ENCODE results near the gene SLC7A1.

DNA sequence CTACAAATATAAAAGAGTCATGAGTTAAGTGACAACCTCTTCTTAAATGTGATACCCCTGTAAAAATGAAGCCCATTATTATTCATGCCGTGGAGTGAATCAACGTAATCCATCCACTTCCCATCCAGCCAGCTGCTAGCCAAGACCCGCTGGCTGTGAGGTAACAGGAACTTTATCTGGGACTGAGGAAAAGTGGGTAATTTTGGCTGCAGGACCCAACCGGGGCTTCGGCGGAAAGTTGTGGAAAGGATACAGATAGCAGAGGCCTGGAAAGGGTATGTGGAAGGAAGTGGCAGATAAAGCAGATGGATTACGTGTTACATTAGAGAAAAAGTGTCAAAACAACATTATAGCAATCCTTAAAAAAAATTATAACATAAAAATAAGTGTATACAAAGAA lies 48.3 kb downstream of the SLC7A1 start:
- TF ChIP-seq, protein P1, sequence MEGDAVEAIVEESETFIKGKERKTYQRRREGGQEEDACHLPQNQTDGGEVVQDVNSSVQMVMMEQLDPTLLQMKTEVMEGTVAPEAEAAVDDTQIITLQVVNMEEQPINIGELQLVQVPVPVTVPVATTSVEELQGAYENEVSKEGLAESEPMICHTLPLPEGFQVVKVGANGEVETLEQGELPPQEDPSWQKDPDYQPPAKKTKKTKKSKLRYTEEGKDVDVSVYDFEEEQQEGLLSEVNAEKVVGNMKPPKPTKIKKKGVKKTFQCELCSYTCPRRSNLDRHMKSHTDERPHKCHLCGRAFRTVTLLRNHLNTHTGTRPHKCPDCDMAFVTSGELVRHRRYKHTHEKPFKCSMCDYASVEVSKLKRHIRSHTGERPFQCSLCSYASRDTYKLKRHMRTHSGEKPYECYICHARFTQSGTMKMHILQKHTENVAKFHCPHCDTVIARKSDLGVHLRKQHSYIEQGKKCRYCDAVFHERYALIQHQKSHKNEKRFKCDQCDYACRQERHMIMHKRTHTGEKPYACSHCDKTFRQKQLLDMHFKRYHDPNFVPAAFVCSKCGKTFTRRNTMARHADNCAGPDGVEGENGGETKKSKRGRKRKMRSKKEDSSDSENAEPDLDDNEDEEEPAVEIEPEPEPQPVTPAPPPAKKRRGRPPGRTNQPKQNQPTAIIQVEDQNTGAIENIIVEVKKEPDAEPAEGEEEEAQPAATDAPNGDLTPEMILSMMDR (IDR thresholded peaks at IDR 0.05) = no peak
- no peak for TF ChIP-seq POLR2A (IDR thresholded peaks at IDR 0.05)
